Endothelial cell of umbilical vein (primary cell): ENCODE data around the gene EXOC3. TPM values are rescaled to one million over a fixed set of nuclear protein-coding genes. Genes with fewer than 3 reads are reported as not detected.

Experiments
- BruUV-seq: library from RNA; stranded (reverse); fragments of 400-500 nt; replicated peaks from 2 replicates; lab custom pipeline; 2021; lab: Mats Ljungman, UMichigan
- CTCF ChIA-PET: fragments of 300-600, 350-600 bp; sonication (Branson Sonifier 250); formaldehyde crosslinking; loops from one replicate; lab custom pipeline; 2021; ENCODE audit warnings: antibody characterized with exemption, inconsistent platforms; lab: Charles Lee
- POLR2A ChIA-PET: fragments of 300-600, 350-600 bp; sonication (Branson Sonifier 250); formaldehyde crosslinking; loops from one replicate; lab custom pipeline; 2021; ENCODE audit warnings: antibody characterized with exemption, inconsistent platforms; lab: Charles Lee
- DNase-seq: peaks from one replicate; pipeline ENCODE4 v3.0.0-alpha.2; 2011; ENCODE audit warnings: low read depth, low spot score
- FAIRE-seq: peaks from 2 replicates; lab custom pipeline; 2011; peaks lifted over from hg19 to GRCh38; lab: Jason Lieb, UNC
- H2AFZ ChIP-seq: 2 replicates; pipeline ENCODE4 v1.6.0; 2012; ENCODE audit warnings: low read depth, low read length, control low read depth, inconsistent platforms
- H3K27ac ChIP-seq: 2 replicates; pipeline ENCODE4 v1.5.1; 2011; ENCODE audit warnings: low read depth, mild to moderate bottlenecking, control low read depth, low read length, moderate library complexity; ENCODE audit not compliant: insufficient read depth
- H3K27me3 ChIP-seq, 2 experiments: 2 replicates each; pipeline versions ENCODE4 v1.6.0 to v1.6.1; 2011; ENCODE audit warnings: low read length in 2 of 2, mixed read lengths in 1 of 2; ENCODE audit not compliant: control insufficient read depth in 2 of 2, insufficient read depth in 2 of 2
- H3K36me3 ChIP-seq, 2 experiments: 2 replicates in 1 of 2; 3 replicates in 1 of 2; pipeline ENCODE4 v1.5.1; 2011; ENCODE audit warnings: low read length in 2 of 2, mild to moderate bottlenecking in 1 of 2, moderate library complexity in 1 of 2; ENCODE audit not compliant: control insufficient read depth in 2 of 2, insufficient read depth in 2 of 2; ENCODE audit errors: extremely low read depth in 1 of 2
- H3K4me1 ChIP-seq: 3 replicates; pipeline ENCODE4 v1.5.1; 2011; ENCODE audit warnings: mild to moderate bottlenecking, low read length; ENCODE audit not compliant: control insufficient read depth, insufficient read depth; ENCODE audit errors: extremely low read depth
- H3K4me2 ChIP-seq: 2 replicates; pipeline ENCODE4 v1.6.1; 2011; ENCODE audit warnings: low read length, control low read depth, mixed read lengths; ENCODE audit not compliant: insufficient read depth
- H3K4me3 ChIP-seq, 3 experiments: fragments of 200-600 bp in 1 of 3; sonication (generic), shearing (Covaris generic) in 1 of 3; replicated peaks in 1 of 3; 2 replicates each; pipeline ENCODE4 v1.5.1; 2011 to 2016; ENCODE audit warnings: control low read depth in 3 of 3, low read length in 3 of 3, mild to moderate bottlenecking in 2 of 3, inconsistent platforms in 1 of 3, low read depth in 1 of 3, moderate library complexity in 1 of 3; ENCODE audit not compliant: insufficient read depth in 1 of 3
- H3K79me2 ChIP-seq: 2 replicates; pipeline ENCODE4 v1.6.0; 2012; ENCODE audit warnings: low read length, inconsistent platforms; ENCODE audit not compliant: control insufficient read depth, insufficient read depth
- H3K9ac ChIP-seq: replicated peaks from 2 replicates; pipeline ENCODE3; 2011; ENCODE audit warnings: low read length, control low read depth; ENCODE audit not compliant: insufficient read depth; ENCODE audit errors: extremely low read depth
- H3K9me1 ChIP-seq: replicated peaks from 3 replicates; pipeline ENCODE4 v1.6.0; 2011; ENCODE audit warnings: mild to moderate bottlenecking, low read length; ENCODE audit not compliant: control insufficient read depth, insufficient read depth; ENCODE audit errors: extremely low read depth
- H3K9me3 ChIP-seq: replicated peaks from 2 replicates; pipeline ENCODE4 v1.5.1; 2012; ENCODE audit warnings: low read length, inconsistent platforms; ENCODE audit not compliant: control insufficient read depth, insufficient read depth
- H4K20me1 ChIP-seq: replicated peaks from 2 replicates; pipeline ENCODE3; 2011; ENCODE audit warnings: mild to moderate bottlenecking, low read length; ENCODE audit not compliant: control insufficient read depth, insufficient read depth; ENCODE audit errors: extremely low read depth
- EZH2 ChIP-seq: IDR thresholded peaks from 2 replicates; pipeline ENCODE4 v1.6.1; 2012; ENCODE audit warnings: borderline replicate concordance, low read depth, mild to moderate bottlenecking, moderate library complexity, low read length, inconsistent platforms; ENCODE audit not compliant: severe bottlenecking
- FOS ChIP-seq: IDR thresholded peaks from 2 replicates; pipeline ENCODE4 v1.6.1; 2011; ENCODE audit warnings: mild to moderate bottlenecking, low read length, moderate library complexity, borderline replicate concordance; ENCODE audit not compliant: insufficient read depth
- GATA2 ChIP-seq: IDR thresholded peaks from 2 replicates; pipeline ENCODE4 v1.7.0; 2011; ENCODE audit warnings: low read depth, mild to moderate bottlenecking, moderate library complexity, mixed read lengths, low read length; ENCODE audit not compliant: insufficient read length, insufficient read depth
- MYC ChIP-seq: IDR thresholded peaks from one replicate; pipeline ENCODE4 v1.6.1; 2011; ENCODE audit warnings: mild to moderate bottlenecking, low read depth, low read length
- POLR2A ChIP-seq: IDR thresholded peaks from 2 replicates; pipeline ENCODE4 v1.6.1; 2012; ENCODE audit warnings: low read depth, mild to moderate bottlenecking, control low read depth, low read length
- POLR2AphosphoS5 ChIP-seq: IDR thresholded peaks from 2 replicates; pipeline ENCODE4 v1.6.1; 2012; ENCODE audit warnings: low read depth, mild to moderate bottlenecking, control low read depth, low read length, moderate library complexity; ENCODE audit not compliant: insufficient read depth
- dilution Hi-C: fragments of 300-500 bp; cut with MboI; formaldehyde crosslinking; loops from one replicate; pipeline ENCODE4 v1.15.0; 2019; ENCODE audit warnings: low sequenced_read_pairs; ENCODE audit not compliant: extremely low pct_ligation_motif_present
- intact Hi-C: fragments of 100-400 bp; cut with micrococcal nuclease; formaldehyde crosslinking; loops from one replicate; pipeline ENCODE4 v1.10.0; 2022
- polyA plus RNA-seq, 4 experiments: library from polyadenylated mRNA; depleted of rRNA in 3 of 4; stranded (reverse) in 3 of 4; unstranded in 1 of 4; fragments of >200 nt; gene quantifications; 2 replicates each; pipeline versions ENCODE4 v1.2.1 to v1.2.3, GENCODE V29; 2011 to 2012; ENCODE audit warnings: missing spikeins in 1 of 4
- total RNA-seq: library from RNA; stranded (reverse); gene quantifications from 2 replicates; pipeline ENCODE4 v1.2.3, GENCODE V29; 2021
- TF ChIP-seq, protein P1 (sequence below), 2 donors: IDR thresholded peaks; 1 replicate in 1 of 2; 2 replicates in 1 of 2; pipeline ENCODE4 v1.5.1; 2011; ENCODE audit warnings: low read length in 2 of 2, mild to moderate bottlenecking in 2 of 2, moderate library complexity in 2 of 2, control low read depth in 1 of 2, inconsistent platforms in 1 of 2, low read depth in 1 of 2; ENCODE audit not compliant: insufficient read depth in 1 of 2; ENCODE audit errors: extremely low read depth in 1 of 2
- TF ChIP-seq, protein P2 (sequence below): IDR thresholded peaks from 2 replicates; pipeline ENCODE4 v1.6.1; 2011; ENCODE audit not compliant: insufficient read depth, insufficient read length

EXOC3 gene
- total and polyA plus RNA-seq, 2 donors (not counting 3 experiments of a cell fraction or from before 2014, with no cell fraction given) = 26.4 to 52.9 TPM

DNA sequence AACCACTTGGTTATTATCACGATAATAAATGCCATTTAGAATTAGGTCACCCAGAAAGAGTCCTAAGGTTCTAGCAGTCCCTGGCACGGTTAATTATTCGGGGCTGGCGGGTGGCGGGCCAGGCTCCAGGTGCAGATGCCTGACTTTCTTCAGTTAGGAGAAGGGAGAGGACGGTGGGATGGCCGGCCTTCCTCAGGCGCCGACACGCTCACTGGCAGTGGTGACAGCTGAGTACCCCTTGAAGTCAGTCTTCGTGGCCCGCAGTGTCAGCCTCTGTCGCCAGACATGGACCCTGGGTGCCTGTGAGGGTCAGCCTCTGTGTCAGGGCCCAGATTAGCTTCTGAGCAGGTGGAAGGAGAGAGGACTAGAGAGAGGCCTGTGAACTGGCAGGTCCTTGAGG lies 21.1 kb upstream of the EXOC3 start:
- no TSS peak for BruUV-seq
- no peak for TF ChIP-seq MYC
- TF ChIP-seq POLR2AphosphoS5 = no peak
- TF ChIP-seq FOS = no peak
- no peak for TF ChIP-seq GATA2
- TF ChIP-seq, protein P1, sequence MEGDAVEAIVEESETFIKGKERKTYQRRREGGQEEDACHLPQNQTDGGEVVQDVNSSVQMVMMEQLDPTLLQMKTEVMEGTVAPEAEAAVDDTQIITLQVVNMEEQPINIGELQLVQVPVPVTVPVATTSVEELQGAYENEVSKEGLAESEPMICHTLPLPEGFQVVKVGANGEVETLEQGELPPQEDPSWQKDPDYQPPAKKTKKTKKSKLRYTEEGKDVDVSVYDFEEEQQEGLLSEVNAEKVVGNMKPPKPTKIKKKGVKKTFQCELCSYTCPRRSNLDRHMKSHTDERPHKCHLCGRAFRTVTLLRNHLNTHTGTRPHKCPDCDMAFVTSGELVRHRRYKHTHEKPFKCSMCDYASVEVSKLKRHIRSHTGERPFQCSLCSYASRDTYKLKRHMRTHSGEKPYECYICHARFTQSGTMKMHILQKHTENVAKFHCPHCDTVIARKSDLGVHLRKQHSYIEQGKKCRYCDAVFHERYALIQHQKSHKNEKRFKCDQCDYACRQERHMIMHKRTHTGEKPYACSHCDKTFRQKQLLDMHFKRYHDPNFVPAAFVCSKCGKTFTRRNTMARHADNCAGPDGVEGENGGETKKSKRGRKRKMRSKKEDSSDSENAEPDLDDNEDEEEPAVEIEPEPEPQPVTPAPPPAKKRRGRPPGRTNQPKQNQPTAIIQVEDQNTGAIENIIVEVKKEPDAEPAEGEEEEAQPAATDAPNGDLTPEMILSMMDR (IDR thresholded peaks at IDR 0.05; ENCODE audit: extremely low read depth in 1 of 2, insufficient read depth in 1 of 2, low read depth in 1 of 2, low read length in 2 of 2) = no peak
- no peak for TF ChIP-seq EZH2
- TF ChIP-seq POLR2A = no peak
- TF ChIP-seq, protein P2, sequence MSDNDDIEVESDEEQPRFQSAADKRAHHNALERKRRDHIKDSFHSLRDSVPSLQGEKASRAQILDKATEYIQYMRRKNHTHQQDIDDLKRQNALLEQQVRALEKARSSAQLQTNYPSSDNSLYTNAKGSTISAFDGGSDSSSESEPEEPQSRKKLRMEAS = no peak
- Histone ChIP-seq H2AFZ (no peak overlapping the region), H3K4me2 (no peak overlapping the region), H3K9me3 (no peaks in the 10 kb centered on the region), H3K9ac (no peak overlapping the region), H3K27ac (no peak overlapping the region), H3K4me1 (no peaks in the 10 kb centered on the region), H4K20me1 (no peaks in the 10 kb centered on the region), H3K4me3 (no peak overlapping the region), H3K79me2 (no peaks in the 10 kb centered on the region), H3K27me3 (no peaks in the 10 kb centered on the region), H3K36me3 (no peaks in the 10 kb centered on the region), H3K9me1 (no peaks in the 10 kb centered on the region)
- DNase-seq (no peak), FAIRE-seq (no peak)
- intact Hi-C loops (no loop called here), dilution Hi-C loops (no loop called here)
- POLR2A ChIA-PET = no interaction called here
- CTCF ChIA-PET = no interaction called here
